Activated CD4-positive, alpha-beta T cell treated with anti-CD3 and anti-CD28 coated beads, Interleukin-2, amount 50 U/mL, for 24 hours (primary cell): ENCODE measurements around the gene TMEM178B.

Experiments used
- DNase-seq, 2 donors: peaks; one replicate each; pipeline ENCODE4 v3.0.0-alpha.2; 2020; ENCODE audit warnings: low read depth in 1 of 2, low spot score in 1 of 2

TMEM178B gene

DNA sequence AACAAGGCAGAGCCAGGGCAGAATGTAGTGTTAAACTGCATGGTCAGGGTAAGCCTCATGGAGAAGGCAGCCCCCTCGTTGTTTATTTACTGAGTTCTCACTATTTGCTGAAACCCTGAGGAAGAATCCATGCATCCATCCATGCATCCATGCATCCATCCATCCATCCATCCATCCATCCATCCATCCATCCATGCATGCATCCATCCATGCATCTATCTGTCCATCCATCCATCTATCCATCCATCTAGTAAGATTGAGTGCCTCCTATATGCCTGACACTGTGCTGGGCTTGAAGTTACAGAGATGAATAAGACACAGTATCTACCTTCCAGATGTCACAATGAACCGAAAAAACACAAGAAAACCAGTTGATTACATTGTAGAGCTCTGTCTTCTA, 275.9 kb downstream of the TMEM178B start:
- DNase-seq = no peak

DNA sequence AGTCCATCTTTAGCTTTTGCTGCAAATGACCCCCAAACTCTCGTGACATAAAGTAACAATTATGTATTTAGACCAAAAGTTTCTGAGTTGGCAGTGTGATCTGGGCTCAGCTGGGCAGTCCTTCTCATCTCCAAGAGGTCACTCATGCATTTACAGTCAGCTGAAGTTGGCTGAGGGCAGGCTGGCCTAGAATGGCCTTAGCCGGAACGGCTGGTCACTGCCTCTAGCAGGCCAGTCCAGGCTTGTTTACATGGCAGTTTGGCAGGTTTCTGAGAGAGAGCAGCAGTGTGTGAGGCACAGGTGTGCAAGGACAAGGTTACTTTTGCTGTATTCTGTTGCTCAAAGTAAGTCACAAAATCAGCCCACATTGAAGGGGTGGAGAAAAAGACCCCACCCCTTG, 277.3 kb downstream of the TMEM178B start:
- no peak for DNase-seq

DNA sequence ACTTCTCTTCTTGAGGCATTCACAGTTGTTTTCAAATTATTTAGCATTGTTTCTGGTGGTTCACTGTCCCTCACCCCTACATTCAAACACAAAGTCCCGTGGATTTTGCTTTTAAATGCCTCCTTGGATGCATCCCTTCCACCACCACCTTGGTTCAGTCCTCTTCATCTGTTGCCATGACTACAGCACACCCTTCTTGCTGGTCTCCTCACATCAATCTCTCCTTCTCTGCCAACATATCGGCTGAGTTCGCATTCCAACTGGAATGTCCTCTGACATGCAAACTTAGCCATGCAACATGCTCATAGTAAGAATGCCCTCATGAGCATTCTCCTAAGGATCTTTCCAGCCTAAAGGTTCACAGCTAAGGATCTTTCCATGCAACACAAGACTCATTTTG, 279.1 kb downstream of the TMEM178B start:
- no peak for DNase-seq

DNA sequence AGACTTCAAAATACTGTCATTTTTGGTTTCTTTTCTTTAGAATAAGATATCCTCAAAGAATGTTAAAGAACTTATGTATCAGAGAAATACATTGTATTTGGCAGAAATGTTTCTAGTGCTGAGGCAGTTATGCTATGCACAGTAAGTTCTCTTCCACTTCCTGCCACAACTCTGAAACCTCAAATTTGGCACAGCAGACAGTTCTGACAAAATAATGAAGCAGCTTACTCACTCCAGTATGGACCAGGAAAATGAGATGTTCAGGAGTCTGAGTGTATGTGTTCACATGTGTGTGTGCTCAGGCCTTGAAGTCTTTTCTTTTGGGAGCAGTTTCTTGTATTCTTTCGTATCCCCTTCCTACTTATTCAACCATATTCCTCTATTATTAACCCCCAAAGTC, 280.4 kb downstream of the TMEM178B start:
- no peak for DNase-seq

DNA sequence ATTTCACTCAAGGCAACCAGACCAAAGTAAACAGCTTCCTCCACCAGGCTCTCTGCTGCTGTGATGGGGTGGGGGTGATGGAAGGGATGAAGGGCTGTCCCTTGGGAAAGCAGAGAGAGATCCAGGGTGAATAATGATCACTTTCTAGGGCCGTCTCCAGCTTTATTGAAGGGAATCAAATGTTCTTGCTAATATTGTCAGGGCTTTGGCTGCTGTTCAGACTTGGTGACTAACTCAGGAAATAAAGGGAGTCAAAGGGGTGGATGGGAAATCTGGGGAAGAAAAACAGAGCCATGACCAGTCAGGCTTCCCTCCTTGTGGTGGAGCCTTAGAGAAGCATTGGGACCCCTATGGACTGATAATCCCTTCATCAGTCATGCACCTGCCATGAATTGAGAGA, 281.2 kb downstream of the TMEM178B start:
- DNase-seq = no peak

DNA sequence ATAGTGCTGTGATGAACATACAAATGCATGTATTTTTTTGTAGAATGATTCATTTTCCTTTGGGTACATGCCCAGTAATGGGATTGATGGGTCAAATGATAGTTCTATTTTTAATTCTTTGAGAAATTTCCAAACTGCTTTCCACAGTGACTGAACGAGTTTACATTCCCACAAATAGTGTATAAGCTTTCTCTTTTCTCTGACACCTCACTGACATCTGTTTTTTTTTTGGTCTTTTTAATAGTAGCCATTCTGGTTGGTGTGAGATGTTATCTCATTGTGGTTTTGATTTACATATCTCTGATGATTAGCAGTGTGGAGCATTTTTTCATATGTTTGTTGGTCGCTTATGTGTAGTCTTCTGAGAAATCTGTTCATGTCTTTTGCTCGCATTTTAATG, 282.3 kb downstream of the TMEM178B start:
- no peak for DNase-seq

DNA sequence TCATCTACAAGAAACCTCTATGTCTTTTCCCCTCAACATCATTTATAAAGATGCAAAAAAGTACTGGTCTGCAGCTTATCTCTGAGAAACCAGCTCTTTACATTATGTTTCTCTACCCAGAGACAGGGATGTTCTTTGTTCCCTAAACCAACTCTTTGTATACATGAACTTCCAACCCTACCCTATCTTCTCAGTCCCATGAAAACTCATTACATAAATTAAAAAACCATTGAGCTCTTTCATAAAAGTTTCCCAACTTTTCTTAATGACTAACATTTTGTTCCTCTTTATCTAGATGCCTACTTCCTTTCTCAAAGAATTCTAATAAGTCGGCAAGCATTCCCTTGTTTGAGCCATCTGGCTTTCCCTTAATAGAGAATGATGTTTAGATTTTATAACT, 284.5 kb downstream of the TMEM178B start:
- no peak for DNase-seq

DNA sequence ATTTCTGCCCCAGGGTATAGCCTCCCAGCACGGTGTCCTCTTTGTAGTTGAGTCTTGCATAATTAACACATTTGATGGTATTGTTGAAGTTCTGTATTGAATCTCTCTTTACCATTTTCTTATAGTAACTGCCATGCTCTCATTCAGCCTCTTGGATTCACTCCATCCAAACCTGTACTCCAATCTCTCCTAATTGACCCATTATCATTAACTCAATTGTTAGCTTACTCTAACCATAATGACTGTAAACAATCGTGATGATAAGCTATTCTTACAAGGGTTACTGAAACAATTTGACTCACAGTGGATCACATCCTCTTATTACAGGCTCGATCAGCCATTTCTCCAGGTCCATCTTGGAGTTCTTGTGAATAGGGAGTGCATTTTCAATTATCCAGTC, 285.4 kb downstream of the TMEM178B start:
- no peak for DNase-seq

DNA sequence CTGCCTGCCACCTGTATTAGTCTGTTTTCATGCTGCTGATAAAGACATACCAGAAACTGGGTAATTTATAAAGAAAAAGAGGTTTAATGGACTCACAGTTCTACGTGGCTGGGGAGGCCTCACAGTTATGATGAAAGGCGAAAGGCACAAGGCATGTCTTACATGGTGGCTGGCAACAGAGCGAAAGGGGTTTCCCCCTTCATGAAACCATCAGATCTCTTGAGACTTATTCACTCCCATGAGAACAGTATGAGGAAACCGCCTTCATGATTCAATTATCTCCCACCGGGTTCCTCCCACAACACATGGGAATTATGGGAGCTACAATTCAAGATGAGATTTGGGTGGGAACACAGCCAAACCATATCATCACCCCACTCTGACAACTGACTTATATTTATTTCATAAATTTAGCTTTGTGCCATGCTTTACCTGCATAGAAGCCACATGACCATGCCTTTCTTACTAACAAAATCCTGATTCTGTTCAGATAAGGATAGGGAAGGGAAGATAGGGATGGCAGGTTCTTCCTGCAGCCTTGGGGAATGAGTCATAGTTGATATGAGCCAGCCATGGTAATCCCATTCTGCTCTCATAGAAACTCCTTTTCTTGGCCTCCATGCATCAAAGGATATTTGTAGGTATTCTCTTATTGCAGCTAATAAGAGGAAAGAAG, 286.0 kb downstream of the TMEM178B start:
- no peak for DNase-seq

DNA sequence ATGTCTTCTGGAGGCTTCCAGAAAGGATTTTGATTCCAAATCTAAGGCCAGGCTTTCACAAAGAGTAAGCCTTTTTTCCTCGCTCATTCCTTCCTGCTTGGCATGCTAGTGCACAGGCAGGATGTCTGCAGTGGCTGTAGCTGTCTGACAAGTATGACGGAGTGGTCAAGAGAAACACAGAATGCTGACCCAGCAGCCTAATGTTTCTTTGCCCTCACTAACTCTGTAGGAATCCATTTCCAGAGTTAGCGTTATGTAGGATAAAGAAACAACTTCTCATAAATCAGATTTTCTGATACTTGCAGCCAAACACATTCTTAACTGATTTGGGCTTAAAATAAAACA, 286.5 kb downstream of the TMEM178B start:
- no peak for DNase-seq

DNA sequence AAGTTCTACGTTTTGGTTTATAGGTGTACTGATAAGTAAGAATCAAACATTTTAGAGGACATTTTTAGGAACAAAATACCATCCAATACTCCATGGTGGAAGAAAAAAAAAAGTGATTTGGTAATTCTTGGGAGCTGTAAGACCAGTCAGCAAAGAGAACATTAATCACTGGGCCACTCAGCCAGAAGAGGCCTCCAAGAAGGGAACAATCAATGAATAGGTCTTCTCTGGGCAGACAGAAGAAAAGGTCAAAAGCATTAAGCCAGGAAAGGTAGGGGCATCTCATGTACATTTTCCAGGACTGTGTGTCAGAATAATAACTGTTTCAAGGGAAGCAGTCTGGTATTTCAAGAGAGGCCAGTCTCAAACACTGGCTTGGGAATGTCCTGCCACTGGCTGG, 286.9 kb downstream of the TMEM178B start:
- DNase-seq = no peak

DNA sequence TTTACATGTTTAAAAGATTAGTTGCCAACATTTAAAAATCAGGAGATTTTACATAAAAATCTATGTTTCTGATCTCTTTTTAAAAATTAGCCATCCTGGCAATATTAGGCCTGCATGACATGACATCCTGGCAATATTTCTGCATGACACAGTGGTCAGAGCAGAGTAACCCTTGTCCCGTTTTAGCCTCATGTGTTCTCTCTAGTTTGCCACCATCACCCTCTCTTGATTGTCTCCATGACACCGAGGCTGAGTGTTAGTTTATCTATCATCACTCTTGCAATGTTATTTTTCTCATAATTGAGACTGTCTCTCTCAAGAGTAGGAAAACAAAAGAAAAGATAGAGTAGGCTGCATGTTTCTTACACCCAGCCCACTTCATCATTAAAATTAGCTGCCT, 287.6 kb downstream of the TMEM178B start:
- no peak for DNase-seq

DNA sequence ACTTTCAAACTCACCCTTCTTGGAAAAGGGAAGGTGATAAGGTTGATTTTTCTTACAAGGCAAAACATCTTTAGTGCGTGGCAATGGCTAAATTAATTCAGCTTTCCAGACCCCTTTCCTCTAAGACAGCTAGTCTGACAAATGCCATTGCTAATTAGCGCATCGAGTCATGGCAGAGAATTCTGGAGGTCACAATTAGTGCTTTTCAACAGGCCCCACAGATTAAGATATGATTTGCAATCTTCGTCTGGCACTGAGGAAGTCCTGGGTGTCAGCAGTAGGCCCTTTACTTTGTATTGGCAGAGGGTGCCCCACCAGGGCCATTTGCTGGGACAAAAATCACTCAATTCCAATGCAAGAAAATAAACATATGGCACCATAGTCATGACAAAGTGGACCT, 288.1 kb downstream of the TMEM178B start:
- no peak for DNase-seq

DNA sequence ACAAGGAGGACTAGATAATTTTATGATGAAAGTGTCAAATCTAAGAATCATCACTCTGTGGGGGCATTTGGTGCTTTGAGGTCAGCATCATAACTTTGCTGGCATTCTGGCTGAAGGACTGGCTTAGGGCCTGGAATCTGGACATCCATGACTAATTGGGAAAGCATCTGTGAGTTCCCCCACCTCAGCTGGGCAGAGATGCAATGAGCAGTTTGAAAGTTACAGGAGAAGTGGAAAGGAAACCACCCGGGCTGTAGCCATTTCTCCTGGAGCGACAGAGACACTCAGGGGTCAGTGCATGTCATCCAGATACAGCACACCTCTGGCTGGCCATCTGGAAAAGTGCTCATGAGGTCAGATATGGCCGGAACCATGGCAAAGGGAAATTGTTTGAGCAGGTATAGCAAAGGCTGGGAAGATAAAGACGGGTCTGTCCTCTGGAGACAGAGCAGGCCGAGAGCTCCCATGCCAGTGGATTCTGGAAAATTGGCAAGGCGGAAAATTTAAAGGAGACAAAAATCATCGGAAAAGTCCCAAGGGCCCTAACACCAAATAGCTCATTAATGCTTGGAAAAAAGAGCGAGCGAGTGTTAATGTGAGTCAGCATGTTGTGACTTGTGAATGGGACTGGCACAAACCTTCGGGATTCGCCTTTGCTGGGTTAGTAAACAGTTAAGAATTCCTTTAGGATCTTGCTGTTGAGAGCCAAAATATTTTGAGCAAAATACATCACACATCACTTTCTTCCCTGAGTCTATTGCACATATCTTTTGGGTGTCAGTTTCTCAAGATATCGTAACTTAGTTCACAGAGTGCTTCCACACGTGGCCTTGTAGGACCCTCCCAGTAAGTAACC, 288.9 kb downstream of the TMEM178B start:
- no peak for DNase-seq

DNA sequence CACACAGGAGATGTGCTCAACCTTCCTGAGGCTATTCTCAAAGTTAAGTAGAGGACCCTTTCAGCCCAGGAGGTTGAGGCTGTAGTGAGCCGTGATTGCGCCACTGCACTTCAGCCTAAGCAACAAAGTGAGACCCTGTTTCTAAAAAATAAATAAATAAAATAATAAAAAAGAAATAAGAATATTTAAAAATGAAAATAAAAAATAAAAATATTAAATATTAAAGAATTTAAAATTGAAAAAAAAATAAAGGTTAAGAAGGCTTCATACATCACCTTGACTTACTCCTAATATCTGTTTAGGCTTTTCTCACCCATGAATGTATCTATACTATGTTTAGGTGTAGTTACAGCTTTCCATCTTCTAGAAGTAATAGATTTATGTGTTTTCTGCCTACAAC, 289.9 kb downstream of the TMEM178B start:
- no peak for DNase-seq

DNA sequence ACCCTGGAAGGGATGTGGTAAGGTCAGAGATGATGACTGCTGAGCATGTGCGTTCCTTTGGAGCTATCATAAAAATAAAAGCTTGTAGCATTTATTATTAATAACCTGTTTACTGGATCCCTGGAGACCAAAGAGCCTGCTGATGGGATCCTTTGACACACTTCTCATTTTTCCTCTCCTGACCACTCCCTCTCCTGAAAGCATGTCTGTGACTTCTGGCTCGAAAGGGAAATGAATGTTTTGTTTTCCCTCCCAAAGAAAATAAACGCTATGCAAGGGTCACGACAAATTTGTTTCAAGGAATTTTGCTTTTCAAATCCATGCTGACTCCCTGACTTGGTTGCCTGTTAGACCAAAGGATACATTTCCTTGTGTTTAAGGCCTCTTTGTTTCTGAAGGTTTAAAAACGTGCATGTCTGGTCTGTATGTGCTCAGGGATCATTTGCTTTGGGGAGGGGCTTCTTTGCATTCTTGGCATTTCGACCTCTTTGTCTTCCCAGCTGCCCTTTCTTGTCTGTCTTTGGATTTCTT, 292.3 kb downstream of the TMEM178B start:
- DNase-seq = no peak

DNA sequence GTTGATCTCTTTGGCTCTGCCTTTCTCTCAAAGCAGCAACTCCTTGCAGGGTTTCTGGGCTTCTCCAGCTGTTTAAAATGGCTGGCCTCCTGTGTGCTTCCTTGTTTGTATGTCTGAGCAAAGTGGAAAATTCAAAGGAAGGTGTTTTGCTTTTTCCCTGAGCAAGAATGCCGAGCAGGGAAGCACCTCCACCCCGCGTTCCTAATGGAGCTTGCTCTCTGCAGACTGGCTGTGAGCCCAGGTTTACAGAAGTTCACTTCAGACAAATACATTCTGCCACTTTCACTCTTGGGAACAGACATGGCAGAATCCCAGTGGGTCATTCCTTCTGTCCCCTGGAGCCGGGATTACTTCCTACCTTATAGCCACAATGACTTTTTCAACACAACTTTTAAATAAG, 295.6 kb downstream of the TMEM178B start:
- DNase-seq = no peak

DNA sequence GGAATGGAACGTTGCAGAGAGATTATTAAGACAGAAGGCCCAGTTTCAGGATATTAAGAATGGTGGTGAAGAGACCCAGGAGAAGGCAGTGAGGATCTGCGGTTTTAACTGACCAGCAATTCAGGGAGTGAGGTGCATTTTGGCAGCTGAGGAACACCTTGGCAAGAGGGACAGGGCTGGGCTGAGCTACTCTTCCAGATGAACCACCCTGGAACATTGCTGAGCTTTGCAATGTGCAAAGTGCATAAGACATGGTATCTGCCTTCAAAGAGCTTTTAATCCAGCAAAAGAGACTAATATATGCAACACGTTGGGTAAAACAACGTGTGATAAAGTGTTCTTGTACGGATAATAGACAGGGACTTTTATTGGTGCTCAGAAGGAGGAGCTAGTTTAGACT, 296.3 kb downstream of the TMEM178B start:
- no peak for DNase-seq

DNA sequence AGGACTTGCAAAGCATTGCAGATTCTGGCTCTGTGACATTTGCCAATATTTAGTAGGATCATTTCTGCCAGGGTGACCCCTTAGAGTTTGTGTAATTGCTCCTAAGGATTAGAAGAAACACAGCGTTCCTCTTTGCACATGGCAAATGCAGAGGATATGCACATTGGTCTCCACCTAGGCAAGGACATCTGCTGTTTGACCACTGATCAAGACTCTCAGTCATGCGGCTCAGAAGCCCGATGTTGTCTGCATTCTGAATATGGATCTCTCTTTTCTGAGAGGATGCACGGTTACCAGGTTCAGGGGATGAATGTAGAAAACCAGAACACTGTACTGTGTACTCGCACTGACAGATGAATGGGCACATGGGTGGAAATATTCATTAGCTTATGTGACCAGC, 296.8 kb downstream of the TMEM178B start:
- no peak for DNase-seq

DNA sequence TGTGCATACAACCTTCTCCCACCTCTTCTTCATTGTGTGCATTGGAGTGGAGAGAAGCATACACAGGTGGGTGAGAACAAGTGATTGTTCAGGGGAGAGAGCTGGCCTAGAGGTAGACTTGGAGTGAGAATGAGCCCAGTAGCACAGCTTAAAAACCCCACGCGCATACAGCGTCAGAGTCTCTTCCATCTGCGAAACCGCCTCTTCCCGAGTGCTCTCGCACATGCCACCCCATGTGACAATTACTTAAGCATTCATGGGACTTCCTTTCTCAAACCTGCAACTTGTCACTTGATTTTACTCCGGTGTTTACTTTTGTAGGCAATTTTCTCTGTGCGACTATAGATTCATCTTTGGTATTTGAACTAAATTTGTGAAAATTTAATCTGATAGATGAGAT, 300.6 kb downstream of the TMEM178B start:
- DNase-seq = no peak

DNA sequence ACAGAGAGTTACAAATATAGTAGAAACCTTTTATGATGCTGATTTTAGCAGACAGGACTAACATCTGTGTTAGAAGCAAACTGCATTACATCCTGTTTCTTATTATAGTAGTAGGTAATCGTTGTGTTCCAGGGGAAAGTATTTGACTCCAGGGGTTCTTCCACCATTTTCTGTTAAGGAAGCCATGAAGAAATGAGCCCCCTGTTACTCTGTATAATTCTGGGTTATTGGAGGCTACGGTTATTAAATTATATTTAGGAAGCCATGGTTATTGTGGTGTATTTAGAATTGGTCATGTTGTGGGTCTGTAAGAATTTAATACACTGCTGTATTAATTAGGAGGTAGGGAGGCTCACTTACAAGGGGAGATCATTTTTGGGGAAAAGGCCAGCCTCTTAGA, 301.6 kb downstream of the TMEM178B start:
- no peak for DNase-seq

DNA sequence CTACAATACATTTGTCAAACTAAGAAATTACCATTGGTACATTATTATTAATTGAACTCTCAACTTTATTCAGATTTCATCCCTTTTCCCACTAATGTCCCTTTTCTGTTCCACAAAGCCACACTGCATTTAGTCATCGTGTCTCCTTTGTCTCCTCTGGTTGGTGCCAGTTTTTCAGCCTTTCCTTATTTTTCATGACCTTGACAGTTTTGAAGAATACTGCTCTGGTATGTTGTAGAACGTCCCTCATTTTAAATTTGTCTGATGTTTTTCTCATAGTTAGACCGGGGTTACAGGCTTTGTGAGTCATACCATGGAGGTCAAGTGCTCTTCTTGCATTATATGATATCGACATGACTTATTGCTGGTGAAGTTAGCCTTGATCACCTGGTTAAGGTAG, 304.0 kb downstream of the TMEM178B start:
- DNase-seq = no peak

DNA sequence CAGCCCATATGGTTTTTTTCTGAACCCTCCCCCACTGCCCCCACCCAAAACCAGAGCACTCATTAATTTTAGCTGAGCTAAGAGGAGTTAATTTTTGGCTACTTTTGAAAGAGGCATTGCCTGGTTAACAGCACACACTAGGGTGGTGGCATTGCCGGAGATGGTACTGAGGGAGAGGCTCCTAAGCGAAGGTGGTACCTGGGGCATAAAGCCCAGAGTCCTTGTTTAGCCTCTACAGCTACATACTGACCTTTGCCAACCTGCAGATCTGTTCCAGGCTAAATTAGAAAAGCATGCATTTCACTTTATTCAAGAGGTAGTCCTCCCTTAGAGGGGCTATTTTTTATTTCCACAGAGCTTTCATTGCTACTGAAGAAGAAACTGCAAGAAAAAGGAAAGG, 304.5 kb downstream of the TMEM178B start:
- DNase-seq = no peak
